Osteoblast (primary cell): ENCODE results near the gene TBX2. TPM values are rescaled to one million over a fixed set of nuclear protein-coding genes. Genes with fewer than 3 reads are reported as not detected.

ENCODE experiments used
- DNase-seq: peaks from one replicate; pipeline ENCODE4 v3.0.0; 2011; ENCODE audit warnings: low spot score, mixed read lengths; ENCODE audit not compliant: insufficient read length; ENCODE audit errors: missing footprints
- H2AFZ ChIP-seq: 2 replicates; pipeline ENCODE4 v1.6.0; 2011; ENCODE audit warnings: mild to moderate bottlenecking, low read length
- H3K27ac ChIP-seq: 2 replicates; pipeline ENCODE4 v1.5.1; 2011; ENCODE audit warnings: mild to moderate bottlenecking, low read depth, low read length, moderate library complexity
- H3K27me3 ChIP-seq: 2 replicates; pipeline ENCODE4 v1.6.0; 2012; ENCODE audit warnings: mild to moderate bottlenecking, control low read depth, inconsistent platforms, low read length, moderate library complexity; ENCODE audit not compliant: insufficient read depth
- H3K36me3 ChIP-seq: 2 replicates; pipeline ENCODE4 v1.5.1; 2011; ENCODE audit warnings: mild to moderate bottlenecking, low read length, control low read depth, moderate library complexity; ENCODE audit not compliant: insufficient read depth
- H3K4me1 ChIP-seq: 2 replicates; pipeline ENCODE4 v1.5.1; 2011; ENCODE audit warnings: mild to moderate bottlenecking, low read length, control low read depth, moderate library complexity; ENCODE audit not compliant: insufficient read depth
- H3K4me2 ChIP-seq: 2 replicates; pipeline ENCODE4 v1.6.0; 2011; ENCODE audit warnings: mild to moderate bottlenecking, low read length; ENCODE audit not compliant: insufficient read depth
- H3K4me3 ChIP-seq: fragments of 200-600 bp; sonication (generic); 3 replicates; pipeline ENCODE4 v1.5.1; 2012; ENCODE audit warnings: mild to moderate bottlenecking, low read length, inconsistent platforms; ENCODE audit not compliant: insufficient read depth
- H3K79me2 ChIP-seq: 2 replicates; pipeline ENCODE4 v1.6.0; 2012; ENCODE audit warnings: mild to moderate bottlenecking, low read length, control low read depth, inconsistent platforms; ENCODE audit not compliant: insufficient read depth
- H3K9me3 ChIP-seq: 2 replicates; pipeline ENCODE4 v1.5.1; 2011; ENCODE audit warnings: low read depth, low read length, control low read depth
- H4K20me1 ChIP-seq: 2 replicates; pipeline ENCODE4 v1.6.0; 2012; ENCODE audit warnings: mild to moderate bottlenecking, low read length, control low read depth; ENCODE audit not compliant: insufficient read depth
- CTCF ChIP-seq: IDR thresholded peaks from 2 replicates; pipeline ENCODE4 v1.5.1; 2011; ENCODE audit warnings: mild to moderate bottlenecking, low read depth, low read length, moderate library complexity; ENCODE audit errors: extremely low read depth
- total RNA-seq: library from RNA; depleted of rRNA; stranded (reverse); fragments of >200 nt; gene quantifications from 2 replicates; pipeline ENCODE4 v1.2.3, GENCODE V29; 2012

Gene TBX2
- total RNA-seq, 1 donor, result 11.6 TPM

GRCh38 chr17:61363601-61364462 lies 35.8 kb upstream of the TBX2 start:
- Histone ChIP-seq H3K4me3 (no peak overlapping the region), H3K79me2 (no peaks in the 10 kb centered on the region), H4K20me1 (no peaks in the 10 kb centered on the region), H3K4me1 (peaks cover 15% of the 10 kb centered on the region), H3K36me3 (no peaks in the 10 kb centered on the region), H3K4me2 (no peak overlapping the region), H3K9me3 (no peaks in the 10 kb centered on the region), H3K27me3 (no peaks in the 10 kb centered on the region), H3K27ac (no peak overlapping the region), H2AFZ (no peak overlapping the region)
- no peak for DNase-seq
- no peak for TF ChIP-seq CTCF

DNA sequence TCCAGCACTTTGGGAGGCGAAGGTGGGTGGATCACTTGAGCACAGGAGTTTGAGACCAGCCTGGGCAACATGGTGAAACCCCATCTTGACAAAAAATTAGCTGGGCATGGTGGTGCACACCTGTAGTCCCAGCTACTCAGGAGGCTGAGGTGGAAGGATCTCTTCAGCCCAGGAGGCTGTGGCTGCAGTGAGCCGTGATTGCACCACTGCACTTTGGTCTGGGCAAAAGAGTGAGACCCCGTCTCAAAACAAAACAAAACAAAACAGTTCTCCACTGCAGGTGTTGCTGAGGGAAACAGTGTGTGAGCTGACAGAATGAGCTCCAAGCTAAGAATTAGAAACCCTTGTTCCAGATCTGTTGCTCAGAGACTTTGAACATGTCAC lies 35.2 kb upstream of the TBX2 start:
- Histone ChIP-seq H3K36me3 (no peaks in the 10 kb centered on the region), H3K4me1 (peaks cover 15% of the 10 kb centered on the region), H3K27ac (no peak overlapping the region), H3K79me2 (no peaks in the 10 kb centered on the region), H3K4me2 (no peak overlapping the region), H3K4me3 (no peak overlapping the region), H3K27me3 (no peaks in the 10 kb centered on the region), H4K20me1 (no peaks in the 10 kb centered on the region), H2AFZ (no peak overlapping the region), H3K9me3 (no peaks in the 10 kb centered on the region)
- DNase-seq, result no peak
- no peak for TF ChIP-seq CTCF

GRCh38 chr17:61366076-61366714 lies 33.4 kb upstream of the TBX2 start:
- Histone ChIP-seq H3K36me3 (no peaks in the 10 kb centered on the region), H4K20me1 (no peaks in the 10 kb centered on the region), H3K4me2 (no peak overlapping the region), H3K4me1 (peaks cover 6% of the 10 kb centered on the region), H3K9me3 (no peaks in the 10 kb centered on the region), H3K27me3 (no peaks in the 10 kb centered on the region), H3K4me3 (no peak overlapping the region), H3K27ac (no peak overlapping the region), H3K79me2 (no peaks in the 10 kb centered on the region), H2AFZ (no peak overlapping the region)
- no peak for DNase-seq
- TF ChIP-seq CTCF, result no peak

GRCh38 chr17:61366715-61367413 lies 32.8 kb upstream of the TBX2 start:
- no peaks in the 10 kb centered on the region for H3K79me2 ChIP-seq
- DNase-seq, result no peak
- no peak overlapping the region for H3K4me3 ChIP-seq
- no peak overlapping the region for H2AFZ ChIP-seq
- no peak overlapping the region for H3K4me2 ChIP-seq
- no peaks in the 10 kb centered on the region for H3K4me1 ChIP-seq
- no peaks in the 10 kb centered on the region for H4K20me1 ChIP-seq
- H3K36me3 ChIP-seq, result no peaks in the 10 kb centered on the region
- no peaks in the 10 kb centered on the region for H3K9me3 ChIP-seq
- TF ChIP-seq CTCF, result no peak
- no peak overlapping the region for H3K27ac ChIP-seq
- H3K27me3 ChIP-seq, result no peaks in the 10 kb centered on the region
